Midbrain (tissue), 1 donor: Measurements from ENCODE around the gene IBA57.
"Not testable (repeated sequence)": the region's sequence is repeated elsewhere in the genome, so short reads cannot be mapped to it uniquely, and the experiment has no call there.

ENCODE experiments used
- DNase-seq: peaks from one replicate; lab custom pipeline; 2025; lab: John Stamatoyannopoulos, UW

IBA57 gene

GRCh38 chr1:228212966-228213844 is 47.6 kb downstream of the IBA57 start:
- peak; percentile 31 for DNase-seq

DNA sequence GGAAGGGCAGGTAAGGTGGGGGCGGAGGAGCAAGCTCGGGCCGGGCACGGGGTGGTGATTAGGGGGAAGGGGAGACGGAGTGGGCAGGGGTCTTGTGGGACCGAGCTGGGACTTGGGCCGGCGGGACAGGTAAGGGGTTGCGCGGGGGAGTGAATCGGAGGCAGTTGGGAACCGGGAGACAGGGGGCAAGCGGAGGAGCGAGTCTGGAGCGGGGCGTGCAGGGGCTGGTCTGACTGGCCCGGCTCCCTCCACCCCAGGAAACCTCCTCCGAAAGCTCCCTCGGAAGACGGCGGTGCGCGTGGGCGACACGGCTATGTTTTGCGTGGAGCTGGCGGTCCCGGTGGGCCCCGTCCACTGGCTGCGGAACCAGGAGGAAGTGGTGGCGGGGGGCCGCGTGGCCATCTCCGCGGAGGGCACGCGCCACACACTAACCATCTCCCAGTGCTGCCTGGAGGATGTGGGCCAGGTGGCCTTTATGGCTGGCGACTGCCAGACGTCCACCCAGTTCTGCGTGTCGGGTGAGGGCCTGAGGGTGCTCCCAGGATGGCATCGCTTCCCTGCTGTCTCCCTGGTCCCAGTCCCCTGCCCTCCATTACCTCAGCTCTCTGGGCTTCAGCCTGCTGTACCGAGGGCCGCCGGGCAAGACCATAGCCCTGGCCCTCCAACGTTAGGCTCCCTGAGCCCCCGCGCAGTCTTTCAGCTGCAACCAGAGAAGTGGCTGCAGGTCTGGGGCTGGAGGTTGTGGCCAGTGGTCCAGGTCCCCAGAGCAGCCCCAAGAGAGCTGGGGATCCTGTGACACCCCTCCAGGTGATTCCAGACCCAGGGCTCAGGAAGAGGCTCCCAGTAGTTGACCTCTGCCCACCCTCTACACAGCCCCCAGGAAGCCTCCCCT is 48.6 kb downstream of the IBA57 start:
- DNase-seq, result no peak

GRCh38 chr1:228214921-228215662 is 49.5 kb downstream of the IBA57 start:
- no peak for DNase-seq

DNA sequence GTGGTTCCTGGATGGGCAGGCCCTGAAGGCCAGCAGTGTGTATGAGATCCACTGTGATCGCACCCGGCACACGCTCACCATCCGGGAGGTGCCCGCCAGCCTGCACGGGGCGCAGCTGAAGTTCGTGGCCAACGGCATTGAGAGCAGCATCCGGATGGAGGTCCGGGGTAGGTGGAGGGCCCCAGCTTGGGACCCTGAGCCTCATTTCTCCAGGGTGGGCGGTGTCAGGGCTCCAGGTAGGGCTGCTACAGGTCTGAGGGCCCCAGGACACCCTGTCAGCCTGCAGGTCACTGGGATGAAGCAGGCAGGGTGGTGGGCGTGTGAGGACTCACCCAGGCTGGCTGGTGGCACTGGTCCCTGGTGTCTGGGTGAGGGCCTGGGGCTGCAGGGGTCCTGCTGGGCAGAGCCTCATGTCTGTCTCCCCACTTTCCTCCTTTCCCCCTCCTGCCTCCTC is 50.1 kb downstream of the IBA57 start:
- DNase-seq, result no peak

GRCh38 chr1:228216371-228217320 is 51.0 kb downstream of the IBA57 start:
- DNase-seq, result no peak

- no peak for DNase-seq
Observed at GRCh38 chr1:228217551-228218344, 52.1 kb downstream of the IBA57 start.

DNA sequence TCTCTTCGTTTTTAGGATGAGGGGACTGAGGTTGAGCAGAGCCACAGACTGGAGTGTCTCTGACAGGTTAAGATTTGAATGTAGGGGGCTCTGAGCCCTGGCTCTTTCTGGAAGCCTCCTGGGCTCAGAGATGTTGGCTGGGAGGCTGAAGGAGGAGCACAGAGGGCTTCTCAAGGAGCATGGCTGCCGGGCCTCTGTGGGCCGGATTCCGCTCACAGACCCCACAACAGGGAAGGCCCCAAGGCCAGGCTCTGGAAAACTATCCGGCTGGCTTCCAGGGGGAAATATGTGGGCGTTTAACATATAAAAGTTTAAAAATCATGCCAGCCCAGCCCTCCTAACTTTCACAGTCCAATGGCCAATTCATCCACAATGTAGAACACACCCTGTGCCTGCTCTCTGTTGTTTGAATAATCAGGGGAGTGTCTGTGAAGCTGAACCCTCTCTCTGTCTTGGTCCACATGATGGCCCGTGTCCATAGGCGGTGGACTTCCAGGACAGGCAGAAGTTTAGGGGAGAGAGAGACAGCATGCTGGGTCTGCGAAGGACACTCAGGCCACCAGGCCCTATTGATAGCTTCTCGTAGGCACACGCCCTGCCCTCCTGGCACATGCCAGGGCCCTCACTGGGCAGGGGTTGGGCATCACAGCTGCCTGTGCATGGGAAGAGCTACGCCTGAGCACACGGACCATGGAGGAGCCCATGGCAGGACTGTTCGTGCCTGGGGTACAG is 53.1 kb downstream of the IBA57 start:
- no peak for DNase-seq

GRCh38 chr1:228219245-228219961 is 53.8 kb downstream of the IBA57 start:
- DNase-seq, result no peak

GRCh38 chr1:228219962-228220780 is 54.6 kb downstream of the IBA57 start:
- DNase-seq, result no peak

DNA sequence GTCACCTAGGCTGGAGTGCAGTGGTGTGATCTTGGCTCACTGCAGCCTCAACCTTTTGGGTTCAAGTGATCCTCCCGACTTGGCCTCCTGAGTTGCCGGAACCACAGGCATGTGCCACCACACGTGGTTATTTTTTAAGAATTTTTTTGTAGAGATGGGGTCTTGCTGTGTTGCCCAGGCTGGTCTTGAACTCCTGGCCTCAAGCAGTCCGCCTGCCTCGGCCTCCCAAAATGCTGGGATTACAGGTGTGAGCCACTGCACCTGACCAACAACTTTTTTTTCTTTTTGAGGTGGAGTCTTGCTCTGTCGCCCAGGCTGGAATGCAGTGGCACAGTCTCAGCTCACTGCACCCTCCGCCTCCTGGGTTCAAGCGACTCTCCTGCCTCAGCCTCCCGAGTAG is 55.5 kb downstream of the IBA57 start:
- not testable (repeated sequence) for DNase-seq

- no peak for DNase-seq
Observed at GRCh38 chr1:228222548-228222947, 56.9 kb downstream of the IBA57 start.

- DNase-seq, result no peak
Observed at GRCh38 chr1:228224198-228225164, 58.9 kb downstream of the IBA57 start.

- DNase-seq, result no peak
Observed at GRCh38 chr1:228225165-228225710, 59.6 kb downstream of the IBA57 start.

DNA sequence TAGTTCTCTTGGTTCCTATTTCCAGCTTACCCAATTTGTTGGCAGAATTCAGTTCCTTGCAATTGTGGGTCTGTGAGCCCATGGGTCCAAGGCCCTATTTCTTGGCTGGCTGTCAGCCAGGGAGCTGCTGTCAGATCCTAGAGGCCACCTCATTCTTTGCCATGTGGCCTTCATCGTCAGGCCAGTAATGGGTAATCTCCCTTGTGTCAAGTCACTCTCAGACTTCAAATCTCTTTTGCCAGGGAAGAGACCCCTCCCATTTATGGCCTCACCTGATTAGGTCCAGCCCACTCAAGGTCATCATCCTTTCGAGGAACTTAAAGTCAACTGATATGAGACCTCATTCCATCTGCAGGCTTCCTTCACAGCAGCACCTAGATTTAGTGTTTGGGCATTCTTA is 60.1 kb downstream of the IBA57 start:
- no peak for DNase-seq

DNA sequence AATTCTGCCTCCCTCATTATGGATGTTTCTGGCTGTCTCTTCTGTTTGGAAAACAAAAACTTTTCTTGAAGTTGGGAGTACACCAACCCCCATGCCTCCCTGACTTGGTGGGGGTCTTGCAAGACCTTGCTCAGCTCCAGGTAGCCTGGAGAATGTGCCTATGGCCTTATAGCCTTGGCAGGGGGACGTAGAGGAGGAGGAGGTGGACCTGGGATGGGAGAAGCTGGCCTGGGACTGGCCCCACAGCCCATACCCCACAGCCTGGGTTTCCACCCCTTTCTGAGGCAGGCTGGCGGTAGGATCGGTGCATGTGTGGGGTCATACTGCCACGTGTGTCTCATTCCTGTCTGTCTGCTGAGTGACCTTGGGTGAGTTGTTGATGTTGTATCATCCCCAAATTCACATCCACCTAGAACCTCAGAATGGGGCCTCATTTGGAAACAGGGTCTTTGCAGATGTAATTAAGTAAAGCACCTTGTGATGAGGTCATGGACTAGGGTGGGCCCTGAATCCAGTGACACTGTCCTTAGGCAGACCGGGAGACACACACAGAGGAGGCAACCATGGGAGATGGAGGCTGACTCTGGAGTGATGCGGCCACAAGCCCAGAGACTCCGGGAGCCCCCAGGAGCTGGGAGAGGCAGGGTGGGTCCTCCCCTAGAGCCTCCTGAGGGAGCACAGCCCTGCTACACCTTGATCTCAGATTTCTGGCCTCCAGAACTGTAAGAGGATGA is 60.7 kb downstream of the IBA57 start:
- DNase-seq, result no peak
